ENCODE measurements around the gene C1GALT1C1. TPM values are rescaled to one million over a fixed set of nuclear protein-coding genes. Genes with fewer than 3 reads are reported as not detected.

C1GALT1C1 gene
- polyA plus RNA-seq, 1 of the 3 experiments (the other 2 are of a cell fraction), result 26.9 TPM

DNA sequence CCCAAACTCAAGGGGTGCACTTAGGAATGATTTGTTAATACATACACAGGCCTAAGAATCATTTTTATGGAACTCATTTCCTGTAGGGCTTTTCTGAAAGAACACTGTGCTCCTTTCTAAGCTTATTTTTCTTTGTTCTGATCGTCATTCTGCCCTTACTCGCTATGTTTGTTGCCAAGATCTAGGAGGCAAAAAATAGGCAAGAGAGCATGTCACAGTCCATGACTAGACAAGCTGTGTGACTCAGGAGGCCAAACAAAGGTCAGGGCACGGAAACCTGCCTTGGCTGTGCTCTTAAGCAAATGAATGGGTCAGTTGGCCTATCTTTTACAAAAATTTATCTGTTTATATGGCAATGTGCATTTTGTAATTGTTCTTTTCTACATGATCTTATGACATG, 42.5 kb upstream of the C1GALT1C1 start:
- H3K79me2 ChIP-seq (ENCODE audit: insufficient read depth), result no peaks in the 10 kb centered on the region
- no peaks in the 10 kb centered on the region for H3K27me3 ChIP-seq (ENCODE audit: insufficient read depth)
- H3K27ac ChIP-seq (ENCODE audit: low read depth in 2 of 2, low read length in 1 of 2), result peak overlapping the region in 1 of 2 experiments; percentile 79; a peak in 2 of 4 replicates
- ChIA-PET POLR2A (no interaction called here), CTCF (interaction anchor here (0.6 kb wide), 1 partner anchor 9 kb away, joined by 3 read pairs; no protein-coding TSS in a partner anchor)
- H3K4me3 ChIP-seq (ENCODE audit: low read depth in 2 of 2, low read length in 1 of 2), result no peak overlapping the region
- H3K9me3 ChIP-seq, result no peaks in the 10 kb centered on the region
- H3K4me1 ChIP-seq (ENCODE audit: control insufficient read depth in 1 of 2, insufficient read depth in 2 of 2, low read depth in 1 of 2, low read length in 1 of 2), result no peaks in the 10 kb centered on the region
- WGBS (ENCODE audit: low lambda C conversion rate), result 9% methylated on average over 3 of the region's 3 CpGs
- H3K9me2 ChIP-seq, result no peaks in the 10 kb centered on the region
- no peaks in the 10 kb centered on the region for H3K36me3 ChIP-seq (replicated peaks in 1 of 2; ENCODE audit: control insufficient read depth in 1 of 2, insufficient read depth in 2 of 2, low read length in 1 of 2)
- H3K4me2 ChIP-seq, result no peak overlapping the region
- H2AFZ ChIP-seq (ENCODE audit: low read depth), result peak overlapping the region; percentile 14; the same call in 1 of the 2 replicates
- H4K20me1 ChIP-seq (ENCODE audit: insufficient read depth), result no peaks in the 10 kb centered on the region
- H3K9ac ChIP-seq, result peak overlapping the region; percentile 47; the same call in 1 of the 2 replicates
- peaks cover 3% of the 10 kb centered on the region for H3F3A ChIP-seq (replicated peaks; ENCODE audit: insufficient read depth)
- DNase-seq, result no peak
- TF ChIP-seq NFIC (IDR thresholded peaks at IDR 0.05; ENCODE audit: borderline replicate concordance), result peak; percentile 34; the same call in 1 of the 2 replicates
- TF ChIP-seq FOSL2 (IDR thresholded peaks at IDR 0.05; ENCODE audit: borderline replicate concordance, low read depth), result peak; percentile 49
- peak; percentile 91 for TF ChIP-seq RXRA (IDR thresholded peaks at IDR 0.05; ENCODE audit: borderline replicate concordance, low read depth)
- TF ChIP-seq GABPA (IDR thresholded peaks at IDR 0.05; ENCODE audit: low read depth), result no peak

DNA sequence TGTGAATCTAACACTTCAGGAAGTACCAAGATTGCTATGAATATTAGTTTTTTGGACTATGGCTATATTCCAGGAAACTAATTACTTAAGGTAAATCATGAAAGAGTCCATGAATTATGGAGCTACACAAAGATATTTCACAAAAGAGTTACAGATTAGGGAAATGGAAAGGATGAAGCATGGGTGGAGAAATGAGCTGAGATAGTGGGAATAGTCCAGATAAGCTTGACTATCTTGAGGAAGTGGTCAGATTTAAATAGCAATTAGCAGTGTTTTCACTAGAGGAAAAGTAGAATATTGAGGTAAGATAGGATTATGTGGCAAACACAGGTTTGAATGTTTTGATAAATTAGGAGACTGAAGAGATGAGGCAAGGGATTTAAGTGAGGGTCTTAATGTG, 42.1 kb upstream of the C1GALT1C1 start:
- no peak overlapping the region for H3K4me3 ChIP-seq (ENCODE audit: low read depth in 2 of 2, low read length in 1 of 2)
- no peak overlapping the region for H3K4me2 ChIP-seq
- H3K27ac ChIP-seq (ENCODE audit: low read depth in 2 of 2, low read length in 1 of 2), result peak overlapping the region in 1 of 2 experiments; percentile 79; a peak in 2 of 4 replicates
- H2AFZ ChIP-seq (ENCODE audit: low read depth), result no peak overlapping the region; the same call in 1 of the 2 replicates
- H3K27me3 ChIP-seq (ENCODE audit: insufficient read depth), result no peaks in the 10 kb centered on the region
- no peaks in the 10 kb centered on the region for H3K9me3 ChIP-seq
- POLR2A ChIA-PET, result no interaction called here
- no peak for DNase-seq
- H3K36me3 ChIP-seq (replicated peaks in 1 of 2; ENCODE audit: control insufficient read depth in 1 of 2, insufficient read depth in 2 of 2, low read length in 1 of 2), result no peaks in the 10 kb centered on the region
- no peaks in the 10 kb centered on the region for H3K4me1 ChIP-seq (ENCODE audit: control insufficient read depth in 1 of 2, insufficient read depth in 2 of 2, low read depth in 1 of 2, low read length in 1 of 2)
- H4K20me1 ChIP-seq (ENCODE audit: insufficient read depth), result no peaks in the 10 kb centered on the region
- peak overlapping the region; percentile 47; the same call in 1 of the 2 replicates for H3K9ac ChIP-seq
- H3K79me2 ChIP-seq (ENCODE audit: insufficient read depth), result no peaks in the 10 kb centered on the region
- H3F3A ChIP-seq (replicated peaks; ENCODE audit: insufficient read depth), result peaks cover 3% of the 10 kb centered on the region
- CTCF ChIA-PET, result interaction anchor here (0.6 kb wide), 1 partner anchor 9 kb away, joined by 3 read pairs; no protein-coding TSS in a partner anchor
- H3K9me2 ChIP-seq, result no peaks in the 10 kb centered on the region
- no peak for TF ChIP-seq GATA2 (CRISPR knock-in tag; IDR thresholded peaks at IDR 0.05)
- no peak for TF ChIP-seq MEF2A (IDR thresholded peaks at IDR 0.05; ENCODE audit: borderline replicate concordance, low read depth)
- no peak for TF ChIP-seq NRF1 (IDR thresholded peaks at IDR 0.05; ENCODE audit: low read depth, low read length)
- TF ChIP-seq ZBTB33 (IDR thresholded peaks at IDR 0.05; ENCODE audit: borderline replicate concordance, low read depth), result no peak
- no peak for TF ChIP-seq FOSL2 (IDR thresholded peaks at IDR 0.05; ENCODE audit: borderline replicate concordance, low read depth)
- TF ChIP-seq SMC3 (IDR thresholded peaks at IDR 0.05; ENCODE audit: low read depth, low read length), result no peak
- TF ChIP-seq POLR2AphosphoS5 (IDR thresholded peaks at IDR 0.05; ENCODE audit: low read depth, low read length), result no peak
- TF ChIP-seq USF2 (IDR thresholded peaks at IDR 0.05; ENCODE audit: borderline replicate concordance, low read depth, low read length), result no peak
- TF ChIP-seq TCF12 (IDR thresholded peaks at IDR 0.05), result no peak
- TF ChIP-seq, protein P1, sequence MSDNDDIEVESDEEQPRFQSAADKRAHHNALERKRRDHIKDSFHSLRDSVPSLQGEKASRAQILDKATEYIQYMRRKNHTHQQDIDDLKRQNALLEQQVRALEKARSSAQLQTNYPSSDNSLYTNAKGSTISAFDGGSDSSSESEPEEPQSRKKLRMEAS (IDR thresholded peaks at IDR 0.05; ENCODE audit: low read depth), result no peak
- no peak for TF ChIP-seq FOXM1 (IDR thresholded peaks at IDR 0.05; ENCODE audit: low read depth)
- no peak for TF ChIP-seq RCOR1 (IDR thresholded peaks at IDR 0.05; ENCODE audit: low read length)
- TF ChIP-seq EZH2phosphoT487 (IDR thresholded peaks at IDR 0.05; ENCODE audit: borderline replicate concordance, low read depth), result no peak
- TF ChIP-seq RAD21 (IDR thresholded peaks at IDR 0.05; ENCODE audit: low read length), result no peak
- TF ChIP-seq, protein P2, sequence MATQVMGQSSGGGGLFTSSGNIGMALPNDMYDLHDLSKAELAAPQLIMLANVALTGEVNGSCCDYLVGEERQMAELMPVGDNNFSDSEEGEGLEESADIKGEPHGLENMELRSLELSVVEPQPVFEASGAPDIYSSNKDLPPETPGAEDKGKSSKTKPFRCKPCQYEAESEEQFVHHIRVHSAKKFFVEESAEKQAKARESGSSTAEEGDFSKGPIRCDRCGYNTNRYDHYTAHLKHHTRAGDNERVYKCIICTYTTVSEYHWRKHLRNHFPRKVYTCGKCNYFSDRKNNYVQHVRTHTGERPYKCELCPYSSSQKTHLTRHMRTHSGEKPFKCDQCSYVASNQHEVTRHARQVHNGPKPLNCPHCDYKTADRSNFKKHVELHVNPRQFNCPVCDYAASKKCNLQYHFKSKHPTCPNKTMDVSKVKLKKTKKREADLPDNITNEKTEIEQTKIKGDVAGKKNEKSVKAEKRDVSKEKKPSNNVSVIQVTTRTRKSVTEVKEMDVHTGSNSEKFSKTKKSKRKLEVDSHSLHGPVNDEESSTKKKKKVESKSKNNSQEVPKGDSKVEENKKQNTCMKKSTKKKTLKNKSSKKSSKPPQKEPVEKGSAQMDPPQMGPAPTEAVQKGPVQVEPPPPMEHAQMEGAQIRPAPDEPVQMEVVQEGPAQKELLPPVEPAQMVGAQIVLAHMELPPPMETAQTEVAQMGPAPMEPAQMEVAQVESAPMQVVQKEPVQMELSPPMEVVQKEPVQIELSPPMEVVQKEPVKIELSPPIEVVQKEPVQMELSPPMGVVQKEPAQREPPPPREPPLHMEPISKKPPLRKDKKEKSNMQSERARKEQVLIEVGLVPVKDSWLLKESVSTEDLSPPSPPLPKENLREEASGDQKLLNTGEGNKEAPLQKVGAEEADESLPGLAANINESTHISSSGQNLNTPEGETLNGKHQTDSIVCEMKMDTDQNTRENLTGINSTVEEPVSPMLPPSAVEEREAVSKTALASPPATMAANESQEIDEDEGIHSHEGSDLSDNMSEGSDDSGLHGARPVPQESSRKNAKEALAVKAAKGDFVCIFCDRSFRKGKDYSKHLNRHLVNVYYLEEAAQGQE (IDR thresholded peaks at IDR 0.05; ENCODE audit: low read depth, low read length), result no peak
- TF ChIP-seq RFX5 (IDR thresholded peaks at IDR 0.05; ENCODE audit: low read length), result no peak
- TF ChIP-seq SIN3A (IDR thresholded peaks at IDR 0.05; ENCODE audit: borderline replicate concordance, low read depth, low read length), result no peak
- TF ChIP-seq TEAD4 (IDR thresholded peaks at IDR 0.05; ENCODE audit: borderline replicate concordance, insufficient read depth), result no peak
